ENCODE measurements around the gene CCNYL1. TPM values are rescaled to one million over a fixed set of nuclear protein-coding genes. Genes with fewer than 3 reads are reported as not detected.

The CCNYL1 gene
- total RNA-seq, 1 experiment from 2014 or later = 40.7 TPM

- H3K9me3 ChIP-seq = no peaks in the 10 kb centered on the region
- Mint-ChIP-seq H3K27ac (ENCODE audit: unreplicated experiment) (peak overlapping the region; percentile 93), H3K4me3 (ENCODE audit: unreplicated experiment) (peak overlapping the region; percentile 34), H3K36me3 (ENCODE audit: insufficient read depth, unreplicated experiment) (peaks cover 5% of the 10 kb centered on the region), H3K9me3 (ENCODE audit: unreplicated experiment) (no peaks in the 10 kb centered on the region), H3K4me1 (ENCODE audit: low read depth, unreplicated experiment) (peaks cover 27% of the 10 kb centered on the region), H3K27me3 (ENCODE audit: insufficient read depth, unreplicated experiment) (no peaks in the 10 kb centered on the region)
- no peaks in the 10 kb centered on the region for H3K36me3 ChIP-seq (ENCODE audit: control insufficient read depth, insufficient read depth, low read length)
- DNase-seq = peak; percentile 54 to 62
- CTCF ChIA-PET = interaction anchor here (0.6 to 1.6 kb wide), 9 partner anchors 9 to 242 kb away, joined by 3 to 13 read pairs (median 5); partner anchors contain the start of gene FZD5
- no peak overlapping the region for H3K4me3 ChIP-seq (ENCODE audit: low read depth, low read length)
- peaks cover 44% of the 10 kb centered on the region for H3K4me1 ChIP-seq
- TSS peak; percentile 99 for BruUV-seq (replicated peaks)
- POLR2A ChIA-PET = interaction anchor here (0.5 to 1.6 kb wide), 3 partner anchors 9 to 28 kb away, joined by 3 to 20 read pairs (median 11); partner anchors contain the start of gene FZD5
- TF ChIP-seq, protein P1, sequence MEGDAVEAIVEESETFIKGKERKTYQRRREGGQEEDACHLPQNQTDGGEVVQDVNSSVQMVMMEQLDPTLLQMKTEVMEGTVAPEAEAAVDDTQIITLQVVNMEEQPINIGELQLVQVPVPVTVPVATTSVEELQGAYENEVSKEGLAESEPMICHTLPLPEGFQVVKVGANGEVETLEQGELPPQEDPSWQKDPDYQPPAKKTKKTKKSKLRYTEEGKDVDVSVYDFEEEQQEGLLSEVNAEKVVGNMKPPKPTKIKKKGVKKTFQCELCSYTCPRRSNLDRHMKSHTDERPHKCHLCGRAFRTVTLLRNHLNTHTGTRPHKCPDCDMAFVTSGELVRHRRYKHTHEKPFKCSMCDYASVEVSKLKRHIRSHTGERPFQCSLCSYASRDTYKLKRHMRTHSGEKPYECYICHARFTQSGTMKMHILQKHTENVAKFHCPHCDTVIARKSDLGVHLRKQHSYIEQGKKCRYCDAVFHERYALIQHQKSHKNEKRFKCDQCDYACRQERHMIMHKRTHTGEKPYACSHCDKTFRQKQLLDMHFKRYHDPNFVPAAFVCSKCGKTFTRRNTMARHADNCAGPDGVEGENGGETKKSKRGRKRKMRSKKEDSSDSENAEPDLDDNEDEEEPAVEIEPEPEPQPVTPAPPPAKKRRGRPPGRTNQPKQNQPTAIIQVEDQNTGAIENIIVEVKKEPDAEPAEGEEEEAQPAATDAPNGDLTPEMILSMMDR (IDR thresholded peaks at IDR 0.05; ENCODE audit: insufficient read depth in 1 of 2, low read depth in 1 of 2, low read length in 1 of 2, severe bottlenecking in 1 of 2, unreplicated experiment in 1 of 2) = no peak
- intact Hi-C loops (cut with micrococcal nuclease; ENCODE audit: unreplicated experiment) = no loop called here
- H3K27me3 ChIP-seq (replicated peaks; ENCODE audit: control insufficient read depth, insufficient read depth, low read length) = no peaks in the 10 kb centered on the region
Measured at GRCh38 chr2:207792244-207792785, 80.9 kb downstream of the CCNYL1 start.

GRCh38 chr2:207796585-207797350 is 85.3 kb downstream of the CCNYL1 start:
- CTCF ChIA-PET = interaction anchor here (0.8 to 1.6 kb wide), 8 partner anchors 9 to 275 kb away, joined by 3 to 10 read pairs (median 4); partner anchors contain the start of gene FZD5
- Mint-ChIP-seq H3K4me3 (ENCODE audit: unreplicated experiment) (peak overlapping the region; percentile 56), H3K27ac (ENCODE audit: unreplicated experiment) (peak overlapping the region; percentile 96), H3K36me3 (ENCODE audit: insufficient read depth, unreplicated experiment) (peaks cover 10% of the 10 kb centered on the region), H3K27me3 (ENCODE audit: insufficient read depth, unreplicated experiment) (no peaks in the 10 kb centered on the region), H3K4me1 (ENCODE audit: low read depth, unreplicated experiment) (peaks cover 27% of the 10 kb centered on the region), H3K9me3 (ENCODE audit: unreplicated experiment) (no peaks in the 10 kb centered on the region)
- BruUV-seq (replicated peaks) = no TSS peak
- Histone ChIP-seq H3K36me3 (ENCODE audit: control insufficient read depth, insufficient read depth, low read length) (no peaks in the 10 kb centered on the region), H3K9me3 (no peaks in the 10 kb centered on the region), H3K27me3 (replicated peaks; ENCODE audit: control insufficient read depth, insufficient read depth, low read length) (no peaks in the 10 kb centered on the region), H3K4me1 (peaks cover 66% of the 10 kb centered on the region), H3K4me3 (ENCODE audit: low read depth, low read length) (no peak overlapping the region)
- intact Hi-C loops (cut with micrococcal nuclease; ENCODE audit: unreplicated experiment) = loop anchor here (1.0 kb wide), 4 partner anchors 24 to 174 kb away; partner anchors contain the start of gene FZD5
- DNase-seq = peak; percentile 83 to 91
- TF ChIP-seq, protein P1 (IDR thresholded peaks at IDR 0.05; ENCODE audit: insufficient read depth in 1 of 2, low read depth in 1 of 2, low read length in 1 of 2, severe bottlenecking in 1 of 2, unreplicated experiment in 1 of 2) = peak in 1 of 2 experiments; percentile 22
- POLR2A ChIA-PET = interaction anchor here (0.5 to 1.5 kb wide), 5 partner anchors 14 to 47 kb away, joined by 3 to 10 read pairs (median 5); partner anchors contain the start of gene FZD5

- H3K4me3 ChIP-seq (ENCODE audit: low read depth, low read length) = no peak overlapping the region
- H3K27me3 ChIP-seq (replicated peaks; ENCODE audit: control insufficient read depth, insufficient read depth, low read length) = no peaks in the 10 kb centered on the region
- TF ChIP-seq, protein P1 (IDR thresholded peaks at IDR 0.05; ENCODE audit: insufficient read depth in 1 of 2, low read depth in 1 of 2, low read length in 1 of 2, severe bottlenecking in 1 of 2, unreplicated experiment in 1 of 2) = peak in 1 of 2 experiments; percentile 3
- CTCF ChIA-PET = interaction anchor here (0.6 to 1.6 kb wide), 6 partner anchors 9 to 239 kb away, joined by 3 to 8 read pairs (median 4); no protein-coding TSS in a partner anchor
- Mint-ChIP-seq H3K27me3 (ENCODE audit: insufficient read depth, unreplicated experiment) (no peaks in the 10 kb centered on the region), H3K27ac (ENCODE audit: unreplicated experiment) (peak overlapping the region; percentile 49), H3K4me3 (ENCODE audit: unreplicated experiment) (peak overlapping the region; percentile 25), H3K36me3 (ENCODE audit: insufficient read depth, unreplicated experiment) (peaks cover 12% of the 10 kb centered on the region), H3K9me3 (ENCODE audit: unreplicated experiment) (no peaks in the 10 kb centered on the region), H3K4me1 (ENCODE audit: low read depth, unreplicated experiment) (peaks cover 33% of the 10 kb centered on the region)
- peak; percentile 57 to 67 for DNase-seq
- intact Hi-C loops (cut with micrococcal nuclease; ENCODE audit: unreplicated experiment) = loop anchor here (1.0 kb wide), 3 partner anchors 19 to 46 kb away; no protein-coding TSS in a partner anchor
- H3K4me1 ChIP-seq = peaks cover 66% of the 10 kb centered on the region
- no peaks in the 10 kb centered on the region for H3K36me3 ChIP-seq (ENCODE audit: control insufficient read depth, insufficient read depth, low read length)
- BruUV-seq (replicated peaks) = no TSS peak
- POLR2A ChIA-PET = interaction anchor here (0.6 kb wide), 2 partner anchors 9 to 272 kb away, joined by 3 to 9 read pairs; partner anchors contain the start of gene CREB1
- H3K9me3 ChIP-seq = no peaks in the 10 kb centered on the region
Measured at GRCh38 chr2:207801259-207801658, 89.8 kb downstream of the CCNYL1 start.

All from Caco-2 (cell line).